ENCODE data around the gene RTN1.

Gene RTN1

DNA sequence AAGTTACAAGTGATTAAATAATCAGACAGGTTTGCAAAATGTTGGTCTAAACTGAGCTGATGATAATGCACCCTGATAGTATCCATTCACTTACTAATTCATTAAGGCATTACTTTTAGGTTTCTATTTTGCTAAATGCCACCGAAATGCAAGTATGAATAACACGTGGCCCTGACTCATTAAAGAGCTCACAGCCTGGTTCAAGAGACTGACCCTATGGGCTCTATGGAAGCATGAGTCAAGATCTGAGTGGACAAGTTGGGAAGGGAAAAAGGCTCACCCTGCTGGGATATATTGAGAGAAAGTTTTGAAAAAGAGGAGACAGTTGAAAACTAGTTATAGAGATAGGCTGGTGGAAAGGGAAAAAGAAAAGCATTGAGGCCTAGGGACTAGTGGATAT is 34.6 kb upstream of the RTN1 start:
- TF ChIP-seq CTCF (IDR thresholded peaks at IDR 0.05; ENCODE audit: borderline replicate concordance, insufficient read depth, low read depth, low read length), result no peak
- H3K4me3 ChIP-seq (ENCODE audit: low read depth, low read length), result no peak overlapping the region

DNA sequence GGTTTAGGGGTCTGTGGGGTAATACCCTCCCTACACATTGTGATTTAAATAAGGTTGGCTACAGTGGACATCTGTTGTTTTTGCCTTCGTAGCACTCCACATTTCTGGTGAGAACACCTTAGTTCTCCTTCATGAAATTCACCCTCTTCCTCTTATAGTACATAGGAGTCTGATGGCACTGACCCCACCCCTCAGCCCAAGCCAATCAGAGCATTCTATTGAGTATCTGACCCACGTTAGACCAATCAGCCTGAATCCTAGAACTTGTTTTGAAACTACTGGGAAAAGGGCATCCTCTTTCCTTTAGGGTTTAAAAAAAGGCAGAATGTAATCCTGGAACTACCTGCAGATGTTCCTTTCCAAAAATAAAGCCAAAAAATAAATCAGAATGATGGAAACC is 33.6 kb upstream of the RTN1 start:
- no peak overlapping the region for H3K4me3 ChIP-seq (ENCODE audit: low read depth, low read length)
- TF ChIP-seq CTCF (IDR thresholded peaks at IDR 0.05; ENCODE audit: borderline replicate concordance, insufficient read depth, low read depth, low read length), result no peak

GRCh38 chr14:59900556-59900955 is 30.0 kb upstream of the RTN1 start:
- no peak overlapping the region for H3K4me3 ChIP-seq (ENCODE audit: low read depth, low read length)
- TF ChIP-seq CTCF (IDR thresholded peaks at IDR 0.05; ENCODE audit: borderline replicate concordance, insufficient read depth, low read depth, low read length), result no peak

DNA sequence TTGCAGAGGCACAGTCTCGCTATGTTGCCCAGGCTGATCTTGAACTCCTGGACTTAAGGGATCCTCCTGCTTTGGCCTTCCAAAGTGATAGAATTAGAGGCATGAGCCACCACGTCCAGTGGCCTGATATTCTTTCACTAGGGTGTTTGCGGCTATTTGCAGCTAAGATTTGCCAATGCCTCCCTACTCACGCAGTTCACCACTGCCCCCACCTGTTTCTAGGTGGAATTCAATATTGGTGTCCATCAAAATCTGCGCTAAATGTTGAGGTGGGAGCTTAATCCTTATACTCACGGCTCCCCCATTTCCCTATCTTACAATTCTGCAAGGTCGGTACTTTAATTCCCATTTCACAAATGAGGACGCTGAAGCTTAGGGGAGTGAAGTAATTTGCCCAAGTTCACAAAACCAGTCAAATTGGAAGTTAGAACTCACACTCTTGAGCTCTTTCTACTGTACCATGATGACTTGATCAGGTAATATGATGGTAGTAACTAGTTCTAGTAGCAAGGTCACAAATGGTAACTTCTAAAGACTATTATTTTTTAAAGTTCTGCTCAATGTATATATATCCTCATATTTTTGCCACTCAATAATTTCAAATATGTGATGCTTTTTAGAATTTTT is 27.3 kb upstream of the RTN1 start:
- H3K4me3 ChIP-seq (ENCODE audit: low read depth, low read length), result no peak overlapping the region

DNA sequence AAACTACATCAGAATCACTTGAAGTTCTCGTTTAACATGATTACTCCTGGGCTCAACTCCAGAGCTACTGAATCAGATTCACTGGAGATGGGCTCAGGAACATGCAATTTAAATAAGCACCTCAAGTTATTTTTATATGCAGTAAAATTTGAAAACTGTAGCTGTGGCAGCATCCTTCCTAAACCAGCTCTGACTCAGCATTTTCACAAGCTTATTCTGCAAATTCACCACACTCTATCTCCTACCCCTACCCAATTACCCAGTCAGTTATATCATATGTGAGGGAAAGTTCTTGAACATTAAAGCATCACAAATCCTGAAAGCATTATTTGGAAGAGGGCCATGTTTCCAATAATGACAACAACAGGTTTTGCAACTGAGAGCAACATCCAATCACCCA is 25.1 kb upstream of the RTN1 start:
- TF ChIP-seq CTCF (IDR thresholded peaks at IDR 0.05; ENCODE audit: borderline replicate concordance, insufficient read depth, low read depth, low read length), result no peak

More for the DNA sequence above, 27.3 kb upstream of the RTN1 start:
- TF ChIP-seq CTCF (IDR thresholded peaks at IDR 0.05; ENCODE audit: borderline replicate concordance, insufficient read depth, low read depth, low read length), result peak; percentile 43; the same call in 1 of the 2 replicates

DNA sequence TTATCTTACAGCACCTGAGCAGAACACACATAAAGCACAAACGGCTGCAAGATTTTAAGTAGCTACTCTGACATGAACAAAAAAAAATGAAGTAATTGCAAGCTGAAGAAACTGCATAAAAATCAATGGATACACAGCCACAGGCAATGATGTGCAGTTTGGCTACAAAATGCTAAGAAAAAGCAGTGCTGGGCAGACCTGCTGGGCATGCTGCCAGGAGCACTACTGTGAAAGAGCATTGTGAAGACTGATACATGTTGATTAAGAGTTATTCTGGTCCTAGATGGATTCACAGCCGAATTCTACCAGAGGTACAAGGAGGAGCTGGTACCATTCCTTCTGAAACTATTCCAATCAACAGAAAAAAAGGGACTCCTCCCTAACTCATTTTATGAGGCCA is 20.1 kb upstream of the RTN1 start:
- H3K4me3 ChIP-seq (ENCODE audit: low read depth, low read length), result no peak overlapping the region
- TF ChIP-seq CTCF (IDR thresholded peaks at IDR 0.05; ENCODE audit: borderline replicate concordance, insufficient read depth, low read depth, low read length), result no peak

More for the DNA sequence above, 25.1 kb upstream of the RTN1 start:
- no peak overlapping the region for H3K4me3 ChIP-seq (ENCODE audit: low read depth, low read length)

DNA sequence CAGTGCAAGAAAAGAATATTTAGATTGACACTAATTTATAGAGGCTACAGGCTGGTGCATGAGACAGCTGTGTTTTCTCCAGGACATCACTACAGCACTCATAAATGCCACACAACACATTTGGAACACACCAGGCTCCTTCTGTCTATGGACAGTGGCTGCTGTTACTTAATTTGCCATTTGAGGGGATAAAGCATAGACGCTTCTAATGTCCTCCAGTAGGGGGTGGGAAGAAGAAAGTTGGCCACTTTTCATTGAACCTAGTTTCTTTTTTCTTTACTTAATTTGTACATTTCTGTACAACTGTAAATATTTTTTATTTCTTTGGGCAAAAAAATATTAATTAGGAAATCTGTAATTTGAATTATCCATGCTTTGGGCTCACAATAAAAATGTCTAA is 12.4 kb upstream of the RTN1 start:
- peak; percentile 49 for TF ChIP-seq CTCF (IDR thresholded peaks at IDR 0.05; ENCODE audit: borderline replicate concordance, insufficient read depth, low read depth, low read length)
- no peak overlapping the region for H3K4me3 ChIP-seq (ENCODE audit: low read depth, low read length)
